ENCODE data around the gene HAP1. TPM values are rescaled to one million over a fixed set of nuclear protein-coding genes. Genes with fewer than 3 reads are reported as not detected.

Gene HAP1
- total RNA-seq, 3 donors from 2014 or later = 0.33 to 2.2 TPM; not detected in 1

DNA sequence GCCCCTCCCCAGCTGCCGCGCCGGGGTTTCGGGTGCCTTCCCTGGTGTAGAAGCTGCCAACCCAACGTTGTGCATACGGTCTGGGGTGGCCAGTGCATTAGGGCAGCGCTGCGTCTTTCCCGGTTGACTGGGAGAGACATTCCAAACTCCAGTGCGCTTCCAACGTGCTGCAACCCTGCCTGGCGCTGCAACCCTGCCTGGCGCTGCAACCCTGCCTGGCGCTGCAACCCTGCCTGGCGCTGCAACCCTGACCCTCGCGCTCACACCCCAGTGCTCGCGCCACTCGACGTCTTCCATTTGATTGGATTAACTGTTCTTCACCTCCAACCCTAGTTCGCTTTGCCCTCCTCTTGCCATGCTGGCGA, 488 bp upstream of the HAP1 start:
- DNase-seq (ENCODE audit: low spot score in 2 of 2) = no peak
- H3K9me3 ChIP-seq = no peaks in the 10 kb centered on the region
- no peaks in the 10 kb centered on the region for H3K36me3 ChIP-seq
- H3K4me3 ChIP-seq = peak overlapping the region; percentile 28 to 83 (median 58)
- peaks cover 10% of the 10 kb centered on the region in 2 donors for H3K4me1 ChIP-seq
- peaks cover 10 to 41% of the 10 kb centered on the region in 2 donors for H3K27me3 ChIP-seq
- no peak for TF ChIP-seq POLR2AphosphoS5 (IDR thresholded peaks at IDR 0.05)
- TF ChIP-seq POLR2A (IDR thresholded peaks at IDR 0.05) = no peak
- TF ChIP-seq, protein P1, sequence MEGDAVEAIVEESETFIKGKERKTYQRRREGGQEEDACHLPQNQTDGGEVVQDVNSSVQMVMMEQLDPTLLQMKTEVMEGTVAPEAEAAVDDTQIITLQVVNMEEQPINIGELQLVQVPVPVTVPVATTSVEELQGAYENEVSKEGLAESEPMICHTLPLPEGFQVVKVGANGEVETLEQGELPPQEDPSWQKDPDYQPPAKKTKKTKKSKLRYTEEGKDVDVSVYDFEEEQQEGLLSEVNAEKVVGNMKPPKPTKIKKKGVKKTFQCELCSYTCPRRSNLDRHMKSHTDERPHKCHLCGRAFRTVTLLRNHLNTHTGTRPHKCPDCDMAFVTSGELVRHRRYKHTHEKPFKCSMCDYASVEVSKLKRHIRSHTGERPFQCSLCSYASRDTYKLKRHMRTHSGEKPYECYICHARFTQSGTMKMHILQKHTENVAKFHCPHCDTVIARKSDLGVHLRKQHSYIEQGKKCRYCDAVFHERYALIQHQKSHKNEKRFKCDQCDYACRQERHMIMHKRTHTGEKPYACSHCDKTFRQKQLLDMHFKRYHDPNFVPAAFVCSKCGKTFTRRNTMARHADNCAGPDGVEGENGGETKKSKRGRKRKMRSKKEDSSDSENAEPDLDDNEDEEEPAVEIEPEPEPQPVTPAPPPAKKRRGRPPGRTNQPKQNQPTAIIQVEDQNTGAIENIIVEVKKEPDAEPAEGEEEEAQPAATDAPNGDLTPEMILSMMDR (IDR thresholded peaks at IDR 0.05) = no peak
- peak overlapping the region in 1 of 2 donors; percentile 12 for H3K27ac ChIP-seq
- intact Hi-C loops (cut with DNase I; ENCODE audit: low total_unique reads) = loop anchor here (5.0 kb wide), 1 partner anchor 67 kb away; no protein-coding TSS in a partner anchor

DNA sequence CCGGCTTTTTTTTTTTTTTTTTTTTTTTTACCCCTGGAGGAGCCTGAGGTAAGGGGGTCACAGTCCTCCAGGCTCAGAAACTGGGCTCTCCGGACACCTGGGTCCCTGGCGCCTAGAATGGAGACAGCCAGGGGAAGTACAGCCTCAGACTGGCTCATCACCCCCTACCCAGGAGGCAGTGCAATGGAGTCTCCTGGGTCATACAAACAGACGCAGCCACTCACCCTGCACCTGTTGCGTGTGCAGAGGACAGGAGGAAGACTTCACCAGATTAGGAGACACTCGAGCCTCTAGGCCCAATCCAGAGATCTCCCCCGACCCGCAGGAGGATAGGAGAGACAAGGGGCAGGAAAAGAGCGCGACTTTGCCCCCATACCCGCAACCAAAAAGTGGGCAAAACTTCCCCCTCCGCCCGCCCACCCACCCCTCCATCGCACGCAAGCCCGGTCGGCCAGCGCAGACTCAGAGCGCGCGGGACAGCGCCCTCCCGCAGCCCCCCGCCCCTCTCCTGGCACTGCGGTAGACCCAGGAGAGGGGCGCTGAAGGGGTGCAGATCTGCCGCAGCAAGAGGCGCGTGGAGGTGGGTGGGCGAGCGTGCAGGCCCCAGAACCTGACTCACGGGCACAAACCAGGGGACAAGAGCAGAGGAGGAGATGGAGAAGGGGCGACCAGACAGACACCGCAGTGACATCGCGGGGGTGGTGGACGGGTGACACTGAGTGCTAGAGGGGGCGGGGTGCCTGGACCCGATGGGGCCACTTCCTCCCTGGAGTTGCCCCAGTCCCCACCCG, 900 bp downstream of the HAP1 start:
- intact Hi-C loops (cut with DNase I; ENCODE audit: low total_unique reads) = no loop called here
- H3K36me3 ChIP-seq = no peaks in the 10 kb centered on the region
- H3K4me1 ChIP-seq = peaks cover 10% of the 10 kb centered on the region in 2 donors
- H3K9me3 ChIP-seq = no peaks in the 10 kb centered on the region
- H3K27me3 ChIP-seq = peaks cover 10 to 41% of the 10 kb centered on the region in 2 donors
- no peak overlapping the region for H3K27ac ChIP-seq
- TF ChIP-seq POLR2AphosphoS5 (IDR thresholded peaks at IDR 0.05) = no peak
- no peak for TF ChIP-seq POLR2A (IDR thresholded peaks at IDR 0.05)
- DNase-seq (ENCODE audit: low spot score in 2 of 2) = no peak
- H3K4me3 ChIP-seq = peak overlapping the region in 2 of 3 donors; percentile 58 to 83

DNA sequence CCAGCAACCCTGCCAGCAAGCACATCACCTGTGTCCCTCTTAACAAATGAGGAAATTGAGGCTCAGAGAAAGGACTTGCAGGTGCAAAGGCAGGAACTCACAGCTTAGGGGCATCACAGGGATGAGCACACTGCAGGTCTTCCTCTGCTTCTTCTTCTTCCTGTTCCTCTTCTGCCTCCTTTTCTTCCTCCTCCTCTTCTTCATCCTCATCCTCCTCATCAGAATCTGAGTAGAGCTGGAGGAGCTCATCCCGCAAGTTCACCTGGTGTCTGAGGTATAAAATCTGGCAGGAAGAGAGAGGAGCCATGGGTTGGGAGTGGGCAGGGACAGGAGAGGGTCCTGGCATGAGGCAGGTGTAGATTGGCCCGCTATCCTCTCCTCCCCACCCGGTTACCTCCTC, 2.6 kb downstream of the HAP1 start:
- Histone ChIP-seq H3K4me1 (peaks cover 10% of the 10 kb centered on the region in 2 donors), H3K27ac (no peak overlapping the region), H3K9me3 (no peaks in the 10 kb centered on the region), H3K4me3 (no peak overlapping the region), H3K36me3 (no peaks in the 10 kb centered on the region), H3K27me3 (peaks cover 10 to 32% of the 10 kb centered on the region in 2 donors)
- no peak for DNase-seq (ENCODE audit: low spot score in 2 of 2)
- intact Hi-C loops (cut with DNase I; ENCODE audit: low total_unique reads) = no loop called here
- TF ChIP-seq, protein P1 (IDR thresholded peaks at IDR 0.05) = no peak
- no peak for TF ChIP-seq POLR2AphosphoS5 (IDR thresholded peaks at IDR 0.05)
- no peak for TF ChIP-seq POLR2A (IDR thresholded peaks at IDR 0.05)

DNA sequence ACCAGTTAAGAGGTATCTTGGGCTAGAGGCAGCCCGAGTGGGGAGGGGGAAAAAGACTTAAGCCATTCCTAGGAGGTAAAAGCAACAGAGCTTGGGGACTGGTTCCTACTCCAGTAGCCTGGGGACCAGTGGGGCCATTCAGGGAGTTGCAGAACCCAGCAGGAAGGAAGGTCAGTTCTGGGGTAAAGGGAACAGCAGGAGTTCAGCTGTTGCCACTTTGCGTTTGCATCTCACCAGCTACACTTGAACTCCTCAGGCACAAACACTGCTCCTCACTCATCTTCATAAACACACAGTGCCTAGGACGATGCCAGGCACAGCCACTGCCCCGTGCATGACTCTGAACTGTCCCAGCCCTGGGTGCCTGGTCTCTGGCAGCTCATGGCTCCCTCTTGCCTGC, 4.0 kb downstream of the HAP1 start:
- Histone ChIP-seq H3K27me3 (peaks cover 4 to 22% of the 10 kb centered on the region in 2 donors), H3K27ac (no peak overlapping the region)
- intact Hi-C loops (cut with DNase I; ENCODE audit: low total_unique reads) = no loop called here

DNA sequence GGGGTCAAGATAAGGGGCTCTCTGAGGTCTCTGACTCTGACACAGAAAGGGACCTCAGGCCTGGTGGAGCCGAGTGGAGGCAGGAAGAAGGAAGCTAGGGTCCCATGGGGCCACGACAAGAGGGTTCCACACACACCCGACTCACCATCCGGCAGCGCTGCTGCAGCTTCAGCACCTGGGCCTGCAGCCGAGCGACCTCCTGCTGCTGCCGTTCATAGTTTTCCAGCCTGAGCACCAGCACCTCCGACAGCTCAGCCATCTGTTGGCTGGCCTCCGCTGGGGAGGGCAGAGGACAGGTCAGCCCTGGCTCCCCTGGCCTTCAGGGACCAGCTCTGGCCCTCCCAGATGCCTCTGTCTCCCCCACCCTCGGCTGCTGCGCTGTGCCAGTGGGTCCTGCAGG, 6.4 kb downstream of the HAP1 start:
- intact Hi-C loops (cut with DNase I; ENCODE audit: low total_unique reads) = no loop called here
- TF ChIP-seq POLR2A (IDR thresholded peaks at IDR 0.05) (no peak), POLR2AphosphoS5 (IDR thresholded peaks at IDR 0.05) (no peak)
- TF ChIP-seq, protein P1 (IDR thresholded peaks at IDR 0.05) = no peak

More for the DNA sequence above, 4.0 kb downstream of the HAP1 start:
- TF ChIP-seq POLR2A (IDR thresholded peaks at IDR 0.05) (no peak), POLR2AphosphoS5 (IDR thresholded peaks at IDR 0.05) (no peak)
- TF ChIP-seq, protein P1 (IDR thresholded peaks at IDR 0.05) = no peak
- Histone ChIP-seq H3K4me3 (no peak overlapping the region), H3K4me1 (peaks cover 10% of the 10 kb centered on the region in 2 donors), H3K36me3 (no peaks in the 10 kb centered on the region), H3K9me3 (no peaks in the 10 kb centered on the region)
- DNase-seq (ENCODE audit: low spot score in 2 of 2) = no peak

More for the DNA sequence above, 6.4 kb downstream of the HAP1 start:
- Histone ChIP-seq H3K36me3 (no peaks in the 10 kb centered on the region), H3K27ac (no peak overlapping the region), H3K4me3 (no peak overlapping the region), H3K27me3 (no peaks in the 10 kb centered on the region), H3K9me3 (no peaks in the 10 kb centered on the region), H3K4me1 (no peaks in the 10 kb centered on the region)
- no peak for DNase-seq (ENCODE audit: low spot score in 2 of 2)

Data from breast epithelium (tissue), 4 donors.